HG02973 (cell line): Measurements from ENCODE around the gene TMEM164.

Experiments used
- ATAC-seq: cut with Tn5 transposase; IDR thresholded peaks from one replicate; pipeline ENCODE4 v1.9.1; 2021; ENCODE audit warnings: moderate library complexity; ENCODE audit not compliant: unreplicated experiment

The TMEM164 gene

DNA sequence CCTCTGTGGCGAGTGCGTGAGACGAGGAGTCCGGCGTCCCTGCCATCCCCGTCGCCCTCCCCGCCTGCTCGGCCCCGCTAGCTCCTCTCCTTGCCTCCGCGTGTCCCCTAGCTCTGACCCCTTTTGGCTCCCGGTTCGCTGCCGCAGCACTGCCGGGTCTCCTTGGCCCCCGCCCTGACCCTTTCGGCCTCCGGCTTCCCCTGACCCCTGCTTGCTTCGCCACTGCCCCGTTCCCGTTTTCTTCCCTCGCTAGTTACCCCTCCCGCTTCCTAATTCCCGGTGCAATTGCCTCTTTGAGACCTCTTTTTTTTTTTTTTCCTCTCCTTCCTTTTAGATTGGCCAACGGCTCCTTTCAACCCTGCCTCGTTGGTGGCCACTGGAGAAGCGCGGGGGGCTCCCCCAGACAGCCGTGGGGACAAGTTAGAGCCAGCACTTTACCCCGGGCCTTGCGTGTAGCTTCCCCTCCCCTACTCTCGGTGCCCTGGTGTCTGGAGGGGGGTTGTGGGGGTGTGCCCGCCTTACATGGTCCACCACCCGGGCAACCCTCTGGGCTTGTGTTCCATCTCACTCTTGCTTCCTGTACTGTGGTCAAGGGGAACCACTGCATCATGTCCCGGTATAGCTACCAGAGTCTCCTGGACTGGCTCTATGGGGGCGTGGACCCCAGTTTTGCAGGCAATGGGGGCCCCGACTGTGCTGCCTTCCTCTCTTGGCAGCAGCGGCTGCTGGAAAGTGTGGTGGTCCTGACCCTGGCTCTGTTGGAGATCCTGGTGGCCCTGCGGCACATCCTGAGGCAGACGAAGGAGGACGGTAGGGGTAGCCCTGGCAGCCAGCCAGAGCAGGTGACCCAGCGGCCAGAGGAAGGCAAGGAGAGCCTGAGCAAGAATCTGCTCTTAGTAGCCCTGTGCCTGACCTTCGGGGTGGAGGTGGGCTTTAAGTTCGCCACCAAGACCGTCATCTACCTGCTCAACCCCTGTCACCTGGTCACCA is 548 bp downstream of the TMEM164 start:
- no peak for ATAC-seq

DNA sequence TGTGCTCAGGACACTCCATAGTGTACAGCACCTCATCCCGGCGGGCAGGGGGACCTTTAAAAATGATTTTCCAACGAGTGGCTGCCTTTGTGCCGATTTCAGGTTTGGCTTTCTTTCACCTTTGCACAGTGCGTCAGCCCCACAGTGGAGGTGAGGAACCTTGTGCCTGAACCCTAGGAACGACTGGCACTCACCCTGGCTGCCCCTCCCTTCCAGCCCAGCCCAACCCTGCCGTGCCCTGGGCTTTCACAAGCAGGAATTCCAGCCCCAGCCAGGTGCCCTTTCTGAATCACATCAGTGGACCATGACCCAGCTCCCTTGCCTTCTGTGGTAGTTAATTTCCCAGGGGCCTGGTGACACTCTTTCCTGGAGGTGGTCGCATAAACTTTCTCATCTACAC is 1.3 kb downstream of the TMEM164 start:
- ATAC-seq = no peak

- ATAC-seq = no peak
Measured at GRCh38 chrX:110004731-110005369, 1.9 kb downstream of the TMEM164 start.

GRCh38 chrX:110006161-110006560 is 3.2 kb downstream of the TMEM164 start:
- no peak for ATAC-seq

GRCh38 chrX:110006821-110007375 is 4.0 kb downstream of the TMEM164 start:
- no peak for ATAC-seq

DNA sequence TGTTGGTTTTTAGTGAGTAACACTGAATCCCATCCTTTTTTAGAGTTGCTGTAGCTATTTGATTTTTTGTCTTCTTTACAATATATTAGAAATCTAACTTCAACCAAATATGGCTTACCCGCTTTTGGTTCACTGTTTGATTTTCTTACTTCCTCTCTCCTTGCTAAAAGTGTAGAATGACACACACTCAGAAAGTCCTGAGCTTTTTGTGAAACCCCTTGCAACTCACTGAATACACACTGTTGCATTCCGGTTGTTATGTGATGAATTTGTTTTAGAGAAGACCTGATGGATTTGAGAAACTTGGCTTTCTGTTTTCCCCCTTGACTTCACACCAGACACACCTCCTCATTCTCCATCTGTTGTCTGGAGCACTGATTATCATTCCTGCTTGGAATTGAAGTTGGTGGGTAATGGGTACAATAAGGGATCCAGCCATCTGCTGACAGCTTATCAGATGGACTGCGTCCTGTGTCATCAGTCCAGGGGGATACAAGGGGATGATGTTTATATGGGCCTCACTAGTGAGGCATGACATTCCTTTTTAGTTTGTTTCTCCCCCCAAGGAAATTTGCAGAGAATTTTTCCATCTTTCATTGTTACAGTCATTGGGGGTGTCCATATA is 5.2 kb downstream of the TMEM164 start:
- no peak for ATAC-seq

DNA sequence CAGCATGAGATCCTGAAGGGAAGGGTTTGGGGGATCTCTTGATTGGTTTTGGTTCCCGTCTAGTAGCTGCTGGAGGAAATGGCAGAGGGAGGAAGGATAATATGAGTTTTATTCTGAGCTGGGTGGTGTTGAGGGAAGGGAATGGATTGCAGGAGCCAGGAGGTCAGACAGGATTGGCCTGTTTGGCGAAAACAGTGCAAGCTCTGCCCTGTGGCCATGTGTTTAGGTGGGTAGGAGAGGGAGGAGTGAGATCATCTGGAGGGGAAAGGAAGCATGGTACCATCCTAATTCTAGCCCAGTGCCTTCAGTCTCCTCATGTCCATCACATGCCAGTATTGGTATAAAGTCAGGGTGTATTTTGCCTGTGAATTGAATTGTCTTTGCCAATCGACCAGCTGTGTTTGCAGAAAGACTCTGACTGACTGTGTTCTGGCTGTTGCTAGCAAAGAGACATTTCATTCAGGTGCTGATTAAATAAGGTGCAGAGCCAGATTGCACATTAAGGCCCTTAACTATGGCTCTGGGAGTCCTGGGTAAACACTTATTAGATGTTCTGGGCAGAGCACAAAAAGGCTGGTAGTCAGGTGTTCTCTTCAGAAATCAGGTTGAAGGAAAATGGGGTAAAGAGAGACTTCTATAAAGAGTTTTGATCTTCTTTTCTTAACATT is 10.0 kb downstream of the TMEM164 start:
- ATAC-seq = no peak

DNA sequence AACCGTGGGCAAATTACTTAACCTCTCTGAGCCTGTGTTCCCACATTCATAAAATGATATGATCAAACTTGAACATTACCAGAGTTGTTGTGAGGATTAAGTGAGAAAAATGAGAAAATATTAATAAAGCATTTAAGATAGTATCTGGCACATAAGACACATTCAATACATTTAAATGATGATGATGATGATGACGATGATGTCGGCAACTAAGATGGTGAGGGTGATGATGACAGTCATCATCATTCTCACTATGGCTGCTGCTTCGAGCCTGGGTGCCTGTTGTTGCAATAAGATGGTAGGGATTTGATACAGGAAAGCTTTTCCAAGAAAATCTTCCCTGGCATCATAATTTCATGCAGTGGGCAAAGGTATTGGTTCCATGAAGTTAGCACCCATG is 11.1 kb downstream of the TMEM164 start:
- ATAC-seq = no peak

- ATAC-seq = no peak
Measured at GRCh38 chrX:110015032-110015431, 12.1 kb downstream of the TMEM164 start.

DNA sequence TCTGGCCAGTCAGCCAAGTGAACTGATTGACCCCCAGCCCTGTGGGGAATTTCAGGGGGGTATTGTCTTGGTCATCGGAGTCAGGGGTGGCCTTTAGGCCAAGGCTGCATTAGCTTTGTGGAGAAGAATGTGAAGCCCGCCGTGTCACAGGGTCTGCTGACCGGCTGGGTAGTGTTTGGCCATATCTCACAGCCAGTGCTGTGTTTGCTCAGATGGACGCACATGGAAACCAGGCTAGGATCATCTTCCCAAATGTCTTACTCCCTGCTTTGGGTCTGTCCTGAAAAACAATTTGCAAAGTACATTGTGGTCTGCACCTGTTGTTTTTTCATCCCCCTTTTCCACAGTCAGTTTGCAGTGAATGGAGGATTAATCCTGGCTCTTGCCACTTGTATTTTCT is 13.0 kb downstream of the TMEM164 start:
- no peak for ATAC-seq

- no peak for ATAC-seq
Measured at GRCh38 chrX:110020536-110020935, 17.6 kb downstream of the TMEM164 start.

DNA sequence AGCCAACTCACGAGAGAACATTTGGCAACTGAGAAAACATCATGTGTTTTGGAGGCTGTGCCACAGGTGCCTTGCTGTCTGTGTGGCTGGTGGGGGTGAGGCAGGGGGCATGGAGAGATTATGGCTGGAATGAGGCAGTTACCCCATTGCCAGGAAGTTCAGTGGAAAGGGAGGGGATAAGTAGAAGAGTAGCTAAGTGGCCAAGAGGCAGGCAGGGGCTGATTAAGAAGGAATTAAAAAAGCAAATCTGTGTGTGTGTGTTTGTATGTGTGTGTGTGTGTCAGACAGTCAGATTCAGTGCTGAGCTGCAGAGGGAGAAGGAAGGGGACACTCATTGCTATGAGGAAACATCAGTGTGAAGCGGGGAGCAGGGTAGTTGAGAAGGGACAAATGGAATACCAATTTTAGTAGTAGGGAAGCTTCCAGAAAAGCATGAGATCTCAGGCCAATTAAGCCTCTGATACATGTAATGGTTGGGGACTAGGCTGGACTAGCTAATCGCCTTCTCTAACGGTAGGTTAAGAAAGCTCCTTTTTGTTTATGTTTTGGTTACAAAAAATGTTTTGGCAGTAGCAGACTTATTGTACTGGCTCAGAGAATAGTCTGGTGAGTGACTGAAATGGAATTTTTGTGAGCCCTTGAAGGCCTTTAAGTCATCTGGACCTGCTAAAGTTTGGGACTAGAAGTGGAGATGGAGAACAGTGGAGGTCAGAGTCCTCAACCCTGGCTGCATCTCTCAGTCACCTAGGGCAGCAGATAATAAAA is 18.5 kb downstream of the TMEM164 start:
- ATAC-seq = no peak

DNA sequence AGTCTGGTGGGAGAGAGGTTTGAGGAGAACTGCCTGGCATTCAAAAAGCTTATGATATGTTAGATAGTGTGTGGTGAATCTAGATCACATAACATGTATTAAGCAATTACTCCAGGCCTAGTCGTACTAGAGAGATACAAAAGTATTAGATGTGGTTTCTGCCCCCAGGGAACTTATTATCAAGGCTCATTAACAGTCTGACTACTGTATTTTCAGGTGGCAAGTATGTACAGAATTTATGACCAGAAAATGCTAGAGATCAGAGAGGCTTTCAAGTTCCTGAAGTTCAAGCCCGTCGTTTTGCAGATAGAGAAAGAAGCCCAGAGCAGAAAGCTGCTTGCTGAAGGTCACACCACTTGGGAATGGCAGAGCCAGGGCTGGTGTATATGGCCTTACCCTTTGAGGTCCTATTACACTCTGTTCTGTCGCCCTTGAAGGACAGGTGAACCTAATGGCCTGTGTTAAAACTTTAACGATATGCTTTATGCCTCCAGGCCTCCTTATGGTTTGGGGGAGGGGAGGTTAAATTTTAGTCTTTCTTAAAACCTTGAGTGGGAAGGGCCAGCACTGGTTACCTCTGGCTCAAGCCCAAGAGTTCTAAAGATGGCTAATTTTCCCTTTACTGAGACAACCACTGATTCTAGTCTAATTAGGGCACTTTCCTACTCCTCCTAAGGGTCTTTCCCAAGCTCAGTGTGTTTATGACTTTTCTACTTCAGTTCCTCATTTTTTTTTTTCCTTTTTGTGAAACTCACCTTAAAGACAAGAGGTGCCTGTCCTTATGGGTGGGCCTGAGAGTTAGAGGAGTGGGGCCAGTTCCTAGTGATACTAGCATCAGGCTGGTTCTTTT is 19.9 kb downstream of the TMEM164 start:
- ATAC-seq = no peak

- no peak for ATAC-seq
Measured at GRCh38 chrX:110025395-110025794, 22.5 kb downstream of the TMEM164 start.

- no peak for ATAC-seq
Measured at GRCh38 chrX:110026099-110026844, 23.4 kb downstream of the TMEM164 start.

GRCh38 chrX:110032534-110033147 is 29.7 kb downstream of the TMEM164 start:
- ATAC-seq = no peak

- no peak for ATAC-seq
Measured at GRCh38 chrX:110034036-110034435, 31.1 kb downstream of the TMEM164 start.
